HG03469 (cell line): ENCODE measurements around the gene ASPDH.
"Not testable (repeated sequence)": the region's sequence is repeated elsewhere in the genome, so short reads cannot be mapped to it uniquely, and the experiment has no call there.

ENCODE experiments used
- ATAC-seq: cut with Tn5 transposase; IDR thresholded peaks from one replicate; pipeline ENCODE4 v1.9.1; 2021; ENCODE audit warnings: mild to moderate bottlenecking, moderate library complexity, moderate number of reproducible peaks; ENCODE audit not compliant: unreplicated experiment

The ASPDH gene

DNA sequence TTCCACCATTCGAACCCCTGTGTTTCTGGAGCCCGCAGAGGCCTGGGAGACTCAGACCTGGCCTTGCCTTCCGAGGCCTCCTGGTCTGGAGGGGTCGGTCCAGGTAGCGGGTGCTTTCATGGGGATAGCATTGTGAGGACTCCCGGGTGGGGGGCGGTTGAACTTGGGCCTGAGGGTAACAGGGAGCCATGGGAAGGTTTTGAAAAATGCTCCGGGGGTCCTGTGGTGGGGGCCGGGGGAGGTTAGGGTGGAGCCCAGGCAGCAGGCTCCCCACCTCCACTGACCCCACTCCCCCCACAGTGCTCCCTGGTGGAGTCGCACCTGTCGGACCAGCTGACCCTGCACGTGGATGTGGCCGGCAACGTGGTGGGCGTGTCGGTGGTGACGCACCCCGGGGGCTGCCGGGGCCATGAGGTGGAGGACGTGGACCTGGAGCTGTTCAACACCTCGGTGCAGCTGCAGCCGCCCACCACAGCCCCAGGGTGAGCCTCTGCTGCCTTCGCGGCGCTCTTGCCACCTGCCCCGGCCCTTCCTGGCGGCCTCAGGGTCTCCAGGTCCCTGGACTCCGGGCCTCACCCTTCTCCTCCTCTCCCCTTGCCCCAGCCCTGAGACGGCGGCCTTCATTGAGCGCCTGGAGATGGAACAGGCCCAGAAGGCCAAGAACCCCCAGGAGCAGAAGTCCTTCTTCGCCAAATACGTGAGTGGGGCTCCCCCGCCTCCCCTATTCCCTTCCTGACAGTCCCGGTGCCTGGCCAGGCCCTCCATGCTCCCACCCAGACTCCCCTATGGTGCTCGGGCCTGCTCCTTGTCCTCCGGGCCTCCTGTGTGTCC lies 33.2 kb downstream of the ASPDH start:
- ATAC-seq: no peak

DNA sequence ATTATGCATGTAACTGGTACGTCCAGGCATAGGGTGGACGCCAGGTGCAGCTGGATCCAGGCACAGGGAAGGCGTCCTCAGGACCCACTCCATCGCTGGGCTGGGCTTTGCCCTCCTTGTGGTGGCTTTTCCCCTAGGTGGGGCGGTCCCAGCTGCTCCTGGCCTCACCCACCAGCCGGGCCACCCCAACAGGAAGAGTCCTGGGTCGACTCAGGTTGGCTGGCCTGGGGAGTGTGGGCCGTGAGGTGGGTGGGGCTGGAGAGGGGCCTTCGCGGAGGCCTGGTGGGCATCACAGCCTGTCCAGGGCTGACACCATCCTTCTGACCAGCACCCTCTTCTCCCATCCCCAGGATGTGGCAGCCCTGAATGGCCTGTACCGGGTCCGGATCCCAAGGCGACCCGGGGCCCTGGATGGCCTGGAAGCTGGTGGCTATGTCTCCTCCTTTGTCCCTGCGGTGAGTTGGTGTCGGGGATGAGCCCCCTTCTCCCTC lies 33.9 kb downstream of the ASPDH start:
- no peak for ATAC-seq

DNA sequence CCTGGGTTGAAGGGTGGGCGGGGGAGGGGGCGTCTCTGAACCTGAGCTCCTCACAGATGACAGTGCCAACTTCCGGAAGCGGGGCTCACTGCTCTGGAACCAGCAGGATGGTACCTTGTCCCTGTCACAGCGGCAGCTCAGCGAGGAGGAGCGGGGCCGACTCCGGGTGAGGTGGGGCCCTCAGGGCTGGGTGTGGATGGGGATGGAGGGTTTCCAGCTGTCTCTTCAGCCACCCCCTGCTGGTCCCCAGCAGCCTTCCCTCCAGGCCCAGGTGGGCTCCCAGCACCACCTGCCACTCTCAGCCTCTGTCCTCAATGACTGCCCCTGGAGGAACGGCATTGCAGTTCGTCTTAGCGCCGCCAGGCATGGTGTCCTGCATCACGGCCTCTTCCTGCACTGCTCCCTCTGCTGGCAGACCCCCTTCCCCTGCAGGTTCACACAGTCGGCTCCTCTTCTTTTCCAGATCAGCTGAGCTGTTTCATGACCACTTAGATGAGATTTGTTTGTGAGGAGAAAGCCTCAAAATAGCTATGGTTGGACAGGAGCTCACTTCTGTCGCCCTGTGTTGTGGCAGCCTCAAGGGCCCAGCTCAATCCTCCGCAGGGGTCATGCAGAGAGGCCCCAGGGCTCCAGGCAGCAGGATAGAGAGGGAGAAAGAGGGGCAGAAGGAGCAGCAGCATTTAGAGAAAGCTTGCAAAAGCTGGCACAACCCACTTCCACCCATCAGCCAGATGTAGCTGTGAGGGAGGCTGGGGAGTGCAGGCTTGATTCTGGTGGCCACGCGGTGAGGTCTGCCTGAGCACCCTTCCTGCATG lies 34.6 kb downstream of the ASPDH start:
- ATAC-seq: no peak

DNA sequence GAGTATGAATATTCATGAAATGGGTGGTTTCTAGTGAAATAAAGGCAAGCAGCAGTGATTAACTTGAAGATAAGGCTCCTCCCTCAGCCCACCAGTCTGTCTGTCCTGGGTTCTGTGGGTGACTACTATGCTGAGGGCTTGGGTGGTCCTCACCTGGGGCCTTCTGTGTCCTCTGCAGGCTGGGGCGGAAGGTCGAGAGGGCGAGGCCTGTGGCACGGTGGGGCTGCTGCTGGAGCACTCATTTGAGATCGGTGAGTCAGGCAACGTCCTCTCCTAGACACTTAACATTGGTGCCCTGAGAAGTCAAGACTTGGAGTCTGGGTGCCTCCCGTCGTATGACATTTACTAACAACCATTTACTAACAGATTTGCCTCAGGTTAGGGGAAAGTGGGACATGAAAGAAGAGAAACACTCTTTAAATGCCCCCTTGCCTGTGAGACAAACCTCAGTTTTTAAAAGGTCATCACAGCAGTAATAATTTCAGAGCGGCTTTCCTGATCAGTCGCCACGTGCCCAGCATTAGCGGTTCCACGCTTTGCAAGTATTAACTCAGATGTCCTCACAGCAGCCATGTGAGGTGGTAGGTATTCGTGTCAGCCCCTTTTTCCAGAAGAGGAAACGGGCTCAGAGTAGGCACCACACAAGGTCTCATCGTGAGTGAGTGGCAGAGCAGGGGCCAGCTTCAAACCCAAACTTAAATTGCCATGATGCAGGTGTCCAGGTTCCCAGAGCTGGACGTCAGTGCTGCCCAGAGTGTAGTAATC lies 35.8 kb downstream of the ASPDH start:
- ATAC-seq: no peak

DNA sequence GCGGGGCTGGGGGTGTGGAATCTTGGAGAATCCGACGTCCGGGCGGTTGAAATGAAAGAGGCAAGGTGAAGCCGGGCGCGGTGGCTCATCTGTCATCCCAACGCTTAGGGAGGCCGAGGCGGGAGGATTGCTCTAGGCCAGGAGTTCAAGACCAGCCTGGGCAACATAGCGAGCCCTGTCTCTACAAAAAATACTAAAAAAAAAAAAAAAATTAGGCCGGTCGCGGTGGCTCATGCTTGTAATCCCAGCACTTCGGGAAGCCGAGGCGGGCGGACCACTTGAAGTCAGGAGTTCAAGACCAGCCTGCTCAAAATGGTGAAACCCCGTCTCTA lies 36.8 kb downstream of the ASPDH start:
- no peak for ATAC-seq

DNA sequence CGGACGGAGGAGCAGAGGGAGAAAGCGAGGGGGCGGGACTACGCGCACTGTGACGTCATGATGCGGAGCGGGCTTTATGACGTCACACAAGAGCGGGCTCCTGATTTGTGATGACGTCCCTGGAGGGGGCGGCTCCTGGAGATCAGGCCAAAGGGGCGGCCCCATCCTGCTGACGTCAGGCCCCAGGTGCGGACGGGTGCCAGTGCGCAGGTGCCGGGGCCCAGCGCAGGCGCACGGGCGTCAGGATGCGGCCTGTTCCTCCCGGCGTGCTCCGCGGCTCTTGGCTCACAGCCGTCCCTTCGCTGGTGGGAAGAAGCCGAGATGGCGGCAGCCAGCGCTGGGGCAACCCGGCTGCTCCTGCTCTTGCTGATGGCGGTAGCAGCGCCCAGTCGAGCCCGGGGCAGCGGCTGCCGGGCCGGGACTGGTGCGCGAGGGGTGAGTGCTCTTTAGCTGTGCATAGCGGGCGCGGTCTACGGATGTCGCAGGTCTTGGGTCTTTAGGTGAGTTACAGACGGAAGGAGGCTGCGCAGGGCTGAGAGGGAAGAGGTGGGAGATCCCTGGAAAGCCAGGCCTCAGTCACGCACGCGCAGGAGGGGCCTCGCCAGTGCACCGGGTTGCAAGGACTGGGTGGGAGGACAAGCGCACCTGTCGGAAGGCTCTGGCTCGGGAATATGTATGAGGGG lies 37.3 kb downstream of the ASPDH start, which contains the start of the genes EMC10 and GARIN5A:
Gene EMC10 (plus strand): TSS at position 284 of the 683 bp plus-strand sequence. CDS start 38 bp downstream, at position 322.
Gene GARIN5A (minus strand): TSS at position 625 of the 683 bp plus-strand sequence. CDS start 460 bp downstream, at position 165.
- ATAC-seq: peak; percentile 62

DNA sequence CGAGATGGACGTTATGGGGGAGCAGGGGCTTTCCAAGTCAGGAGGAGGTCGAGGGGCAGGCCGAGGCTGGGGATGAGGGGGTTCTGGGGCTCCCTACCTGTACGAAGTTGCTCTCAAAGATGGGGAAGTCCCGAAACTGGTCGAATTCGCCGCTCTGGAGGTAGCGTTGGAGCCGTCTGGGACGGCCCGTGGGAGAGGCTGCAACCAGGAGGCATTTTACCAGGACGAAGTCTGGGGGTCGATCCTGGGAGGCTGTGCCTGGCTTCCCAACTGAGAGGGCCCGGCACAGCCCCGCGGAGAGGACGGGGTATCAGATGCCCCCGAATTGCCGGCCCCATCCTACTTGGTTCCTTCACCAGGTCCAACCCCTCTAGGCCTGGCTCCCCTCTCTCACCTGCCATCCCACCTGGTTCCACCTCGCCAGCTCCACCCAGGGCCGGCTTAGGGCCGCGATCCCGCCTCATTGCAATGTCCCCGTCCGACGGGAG lies 37.9 kb downstream of the ASPDH start:
- ATAC-seq: no peak

DNA sequence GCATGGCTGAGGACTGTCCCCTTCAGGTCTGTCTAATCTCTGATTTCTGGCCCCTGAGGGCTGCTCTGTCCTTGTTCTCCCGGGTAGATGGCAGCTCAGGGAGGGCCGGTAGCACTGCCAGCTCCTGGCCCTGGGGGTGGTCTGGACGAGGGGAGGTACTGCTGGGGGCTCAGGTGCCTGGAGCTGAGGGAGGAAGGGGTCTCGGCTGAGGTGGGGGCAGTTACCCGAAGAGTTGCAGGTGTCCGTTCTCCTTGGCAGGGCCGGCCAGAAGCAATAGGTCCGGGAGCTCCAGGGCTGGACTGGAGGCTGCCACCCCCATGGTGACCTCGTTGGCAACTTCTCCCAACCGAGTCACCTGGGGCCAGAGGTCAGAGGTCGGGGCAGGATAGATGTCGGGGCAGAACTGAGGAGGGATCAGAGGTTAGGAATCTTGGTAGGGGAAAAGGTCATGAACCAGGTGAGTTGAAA lies 38.6 kb downstream of the ASPDH start:
- no peak for ATAC-seq

DNA sequence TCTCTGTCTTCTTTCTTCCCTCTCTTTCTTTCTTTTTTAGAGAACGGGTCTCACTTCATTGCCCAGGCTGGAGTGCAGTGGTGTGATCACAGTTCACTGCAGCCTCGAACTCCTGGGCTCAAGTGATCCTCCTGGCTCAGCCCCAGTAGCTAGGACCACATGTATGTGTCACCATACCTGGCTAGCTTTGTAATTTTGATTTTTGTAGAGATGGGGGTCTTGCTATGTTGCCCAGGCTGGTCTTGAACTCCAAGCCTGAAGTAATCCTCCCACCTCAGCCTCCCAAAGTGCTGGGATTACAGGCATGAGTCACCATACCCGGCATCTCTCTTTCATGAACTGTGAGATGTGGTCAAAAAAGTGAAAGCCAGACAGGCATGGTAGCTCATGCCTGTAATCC lies 40.4 kb downstream of the ASPDH start:
- not testable (repeated sequence) for ATAC-seq

DNA sequence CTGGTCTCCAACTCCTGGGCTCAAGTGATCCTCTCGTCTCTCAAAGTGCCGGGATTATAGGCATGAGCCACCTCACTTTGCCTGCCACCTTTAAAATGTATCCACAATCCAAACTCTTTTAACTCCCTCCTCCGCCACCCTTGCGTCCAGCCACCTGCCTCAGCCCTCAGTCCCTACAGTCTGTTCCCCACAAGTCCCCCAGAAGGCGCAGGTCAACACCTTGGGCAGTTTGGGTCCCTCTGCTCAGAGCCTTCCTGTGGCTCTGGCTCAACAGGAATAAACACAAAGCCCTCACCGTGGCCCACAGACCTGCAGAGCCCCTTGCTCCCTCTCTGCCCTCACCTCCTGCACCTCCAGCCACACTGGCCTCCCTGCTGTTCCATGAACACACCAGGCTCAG lies 44.9 kb downstream of the ASPDH start:
- no peak for ATAC-seq

DNA sequence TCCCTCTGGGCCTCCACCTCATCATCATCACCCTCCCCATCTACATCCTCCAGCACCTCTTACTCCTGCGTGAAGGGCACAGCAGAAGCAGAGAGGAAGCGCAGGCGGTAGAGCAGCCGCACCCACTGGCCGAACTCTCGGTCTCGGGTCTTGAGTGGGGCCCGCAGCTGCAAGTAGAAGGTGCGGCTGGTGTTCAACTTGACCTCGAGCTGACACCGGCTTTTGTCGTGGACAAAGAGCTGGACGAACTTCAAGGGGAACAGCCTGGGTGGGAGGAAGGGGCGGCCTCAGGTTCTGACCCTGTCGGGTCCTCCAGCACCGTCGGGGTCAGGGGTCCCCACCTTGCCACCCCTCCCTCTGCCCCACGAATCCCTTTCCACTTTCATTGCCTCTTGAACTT lies 46.1 kb downstream of the ASPDH start:
- ATAC-seq: no peak

DNA sequence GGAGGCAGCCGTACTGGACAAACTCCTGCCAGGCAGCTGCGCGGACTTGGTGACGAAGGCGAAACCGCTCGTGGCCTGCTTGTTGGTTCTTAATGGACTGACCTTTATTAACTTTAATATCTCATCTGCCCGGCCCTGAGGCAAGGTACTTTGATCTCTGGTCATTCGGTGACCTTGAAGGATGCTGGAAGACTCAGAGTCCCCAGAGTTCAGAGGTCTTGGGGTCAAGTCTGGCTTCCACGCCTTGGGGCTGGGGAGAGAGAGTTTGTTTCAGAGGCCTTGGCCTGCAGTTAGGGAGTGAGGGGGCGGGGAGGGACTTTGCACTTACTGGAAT lies 47.0 kb downstream of the ASPDH start:
- no peak for ATAC-seq

DNA sequence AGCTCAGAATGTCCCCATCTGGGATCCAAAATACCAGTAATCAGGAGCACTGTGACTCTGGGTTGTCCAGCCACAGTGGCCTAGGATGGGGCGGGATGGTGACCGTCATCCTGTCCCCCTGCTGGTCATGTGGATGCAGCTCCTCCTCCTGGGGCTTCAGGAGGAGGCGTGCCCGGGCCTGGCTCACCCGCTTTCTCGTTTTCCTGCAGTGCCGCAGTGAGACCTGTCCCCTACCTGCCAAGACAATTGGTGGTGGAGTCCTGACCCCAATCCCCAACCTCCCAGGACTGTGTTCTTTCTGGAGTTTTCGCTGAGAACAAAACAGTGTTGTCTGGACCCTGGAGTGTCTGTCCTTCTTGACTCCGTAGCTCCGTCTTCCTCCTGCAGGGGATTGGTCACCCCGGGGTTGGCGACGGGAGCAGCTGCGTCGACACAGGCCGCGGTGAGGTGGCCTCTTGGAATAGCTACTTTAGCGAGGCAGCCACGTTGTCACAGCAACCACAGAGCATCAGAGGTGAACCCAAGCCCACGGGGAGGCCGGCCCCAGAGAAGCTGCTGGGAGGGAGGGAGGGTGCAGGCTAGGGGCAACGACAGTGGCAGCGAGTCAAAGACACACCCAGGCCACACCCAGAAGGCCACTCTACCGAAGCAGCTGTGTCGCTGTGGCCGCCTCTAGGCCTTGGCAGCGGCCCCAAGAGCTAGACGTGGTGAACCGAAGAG lies 47.6 kb downstream of the ASPDH start:
- ATAC-seq: no peak

DNA sequence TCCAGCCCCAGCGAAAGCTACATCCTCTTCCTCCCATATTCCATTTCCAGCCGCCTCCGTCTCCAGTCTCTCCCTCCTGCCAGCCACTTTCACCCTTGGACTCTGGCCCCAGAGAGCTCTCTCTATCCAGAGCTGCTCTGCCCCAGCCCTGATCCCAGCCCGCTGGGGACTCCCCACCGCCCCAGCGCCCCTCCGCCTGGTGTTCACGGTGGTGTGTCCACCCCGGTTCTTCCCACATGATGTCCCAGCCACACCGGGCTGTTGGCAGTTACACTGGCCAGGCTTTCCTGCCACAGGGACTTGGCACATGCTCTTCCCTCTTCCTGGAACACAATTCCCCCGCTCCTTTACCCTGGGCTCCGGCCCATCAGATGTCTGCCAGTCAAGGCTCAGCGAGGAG lies 48.7 kb downstream of the ASPDH start:
- ATAC-seq: no peak

DNA sequence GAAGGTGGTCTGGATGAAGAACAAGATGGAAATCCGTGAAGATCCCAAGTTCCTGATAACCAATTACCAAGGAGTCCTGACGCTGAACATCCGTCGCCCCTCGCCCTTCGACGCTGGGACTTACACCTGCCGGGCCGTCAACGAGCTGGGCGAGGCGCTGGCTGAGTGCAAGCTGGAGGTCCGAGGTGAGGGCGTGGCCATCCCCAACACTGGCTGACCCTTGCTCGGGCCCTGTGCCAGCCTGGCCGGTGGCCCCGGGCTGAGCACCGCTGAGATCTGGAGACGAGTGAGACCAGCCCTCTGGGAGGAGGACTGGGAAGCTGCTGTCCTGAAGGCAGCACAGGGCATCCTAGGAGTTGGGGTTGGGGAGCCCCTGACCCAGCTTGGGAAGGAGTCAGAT lies 49.4 kb downstream of the ASPDH start:
- ATAC-seq: no peak

DNA sequence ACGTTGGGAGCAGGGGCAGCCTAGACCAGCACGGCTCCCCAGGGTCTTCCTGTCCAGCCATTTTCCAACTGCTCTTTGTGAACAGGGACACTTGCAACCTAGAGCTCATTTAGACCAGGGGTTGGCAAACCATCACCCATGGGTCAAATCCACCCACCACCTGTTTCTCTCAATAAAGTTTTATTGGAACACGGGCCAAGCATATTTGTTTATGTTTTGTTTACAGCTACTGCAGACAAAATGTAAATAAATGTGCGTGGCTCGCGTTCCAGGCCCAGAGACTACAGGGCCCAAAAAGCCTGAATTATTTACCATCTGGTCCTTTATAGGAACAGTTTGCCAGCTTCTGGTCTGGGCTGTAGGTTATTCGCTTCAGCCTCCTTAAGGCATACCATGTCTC lies 50.7 kb downstream of the ASPDH start:
- no peak for ATAC-seq
